ENCODE measurements around the gene GTF2IRD1.

GRCh38 chr7:74464931-74465886 is 11.5 kb downstream of the GTF2IRD1 start:
- TF ChIP-seq CTCF (IDR thresholded peaks at IDR 0.05) = no peak
- TF ChIP-seq POLR2A (IDR thresholded peaks at IDR 0.05) = no peak
